HCT116 (cell line): ENCODE results near the gene CFAP119.

Experiments used
- CTCF ChIP-seq, 3 experiments: fragments of 200-600 bp in 1 of 3; sonication (generic) in 1 of 3; IDR thresholded peaks in 2 of 3; conservative IDR thresholded peaks in 1 of 3; 2 replicates each; pipeline ENCODE4 v1.5.1; 2012 to 2017; ENCODE audit warnings: low read depth in 2 of 3, low read length in 2 of 3, antibody characterized with exemption in 1 of 3, borderline replicate concordance in 1 of 3, control low read depth in 1 of 3, mild to moderate bottlenecking in 1 of 3, mixed read lengths in 1 of 3, mixed run types in 1 of 3, moderate library complexity in 1 of 3; ENCODE audit not compliant: insufficient read depth in 1 of 3
- EZH2 ChIP-seq: fragments of 200-600 bp; sonication (generic); IDR thresholded peaks from 2 replicates; pipeline ENCODE4 v1.6.1; 2017; ENCODE audit warnings: antibody characterized with exemption, mixed run types
- POLR2A ChIP-seq: IDR thresholded peaks from 2 replicates; pipeline ENCODE4 v1.7.0; 2011; ENCODE audit warnings: borderline replicate concordance; ENCODE audit not compliant: insufficient read depth, insufficient read length; ENCODE audit errors: extremely low read depth
- POLR2AphosphoS5 ChIP-seq: IDR thresholded peaks from 2 replicates; pipeline ENCODE4 v1.6.1; 2011; ENCODE audit warnings: mild to moderate bottlenecking, low read depth, low read length, moderate library complexity
- SIN3A ChIP-seq: IDR thresholded peaks from 2 replicates; pipeline ENCODE4 v1.6.1; 2012; ENCODE audit warnings: low read depth
- YY1 ChIP-seq: IDR thresholded peaks from 2 replicates; pipeline ENCODE4 v1.6.1; 2011; ENCODE audit warnings: low read length, low read depth, moderate library complexity, mild to moderate bottlenecking; ENCODE audit not compliant: insufficient replicate concordance; ENCODE audit errors: extremely low read depth
- TF ChIP-seq, protein P1 (sequence below): IDR thresholded peaks from 2 replicates; pipeline ENCODE4 v1.6.1; 2012; ENCODE audit warnings: low read depth

GRCh38 chr16:30778549-30779244 lies 16.8 kb upstream of the CFAP119 start:
- TF ChIP-seq CTCF (IDR thresholded peaks at IDR 0.05 in 2 of 3, conservative IDR thresholded peaks at IDR 0.05 in 1 of 3; ENCODE audit: borderline replicate concordance in 1 of 3, insufficient read depth in 1 of 3, low read depth in 2 of 3, low read length in 2 of 3) (no peak), YY1 (no peak), POLR2AphosphoS5 (peak; percentile 9; the same call in 1 of the 2 replicates), POLR2A (no peak), EZH2 (no peak), SIN3A (no peak)
- TF ChIP-seq, protein P1, sequence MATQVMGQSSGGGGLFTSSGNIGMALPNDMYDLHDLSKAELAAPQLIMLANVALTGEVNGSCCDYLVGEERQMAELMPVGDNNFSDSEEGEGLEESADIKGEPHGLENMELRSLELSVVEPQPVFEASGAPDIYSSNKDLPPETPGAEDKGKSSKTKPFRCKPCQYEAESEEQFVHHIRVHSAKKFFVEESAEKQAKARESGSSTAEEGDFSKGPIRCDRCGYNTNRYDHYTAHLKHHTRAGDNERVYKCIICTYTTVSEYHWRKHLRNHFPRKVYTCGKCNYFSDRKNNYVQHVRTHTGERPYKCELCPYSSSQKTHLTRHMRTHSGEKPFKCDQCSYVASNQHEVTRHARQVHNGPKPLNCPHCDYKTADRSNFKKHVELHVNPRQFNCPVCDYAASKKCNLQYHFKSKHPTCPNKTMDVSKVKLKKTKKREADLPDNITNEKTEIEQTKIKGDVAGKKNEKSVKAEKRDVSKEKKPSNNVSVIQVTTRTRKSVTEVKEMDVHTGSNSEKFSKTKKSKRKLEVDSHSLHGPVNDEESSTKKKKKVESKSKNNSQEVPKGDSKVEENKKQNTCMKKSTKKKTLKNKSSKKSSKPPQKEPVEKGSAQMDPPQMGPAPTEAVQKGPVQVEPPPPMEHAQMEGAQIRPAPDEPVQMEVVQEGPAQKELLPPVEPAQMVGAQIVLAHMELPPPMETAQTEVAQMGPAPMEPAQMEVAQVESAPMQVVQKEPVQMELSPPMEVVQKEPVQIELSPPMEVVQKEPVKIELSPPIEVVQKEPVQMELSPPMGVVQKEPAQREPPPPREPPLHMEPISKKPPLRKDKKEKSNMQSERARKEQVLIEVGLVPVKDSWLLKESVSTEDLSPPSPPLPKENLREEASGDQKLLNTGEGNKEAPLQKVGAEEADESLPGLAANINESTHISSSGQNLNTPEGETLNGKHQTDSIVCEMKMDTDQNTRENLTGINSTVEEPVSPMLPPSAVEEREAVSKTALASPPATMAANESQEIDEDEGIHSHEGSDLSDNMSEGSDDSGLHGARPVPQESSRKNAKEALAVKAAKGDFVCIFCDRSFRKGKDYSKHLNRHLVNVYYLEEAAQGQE: no peak
